HCT116 (cell line): ENCODE data around the gene FDXR. TPM values are rescaled to one million over a fixed set of nuclear protein-coding genes. Genes with fewer than 3 reads are reported as not detected.

Experiments
- ATAC-seq: fragments of 200-7000 bp; cut with Tn5 transposase; 2 replicates; pipeline ENCODE4 v1.9.1; 2020; ENCODE audit warnings: mild to moderate bottlenecking, moderate library complexity
- BruUV-seq: library from RNA; stranded (reverse); fragments of 400-500 nt; replicated peaks from 2 replicates; lab custom pipeline; 2021; lab: Mats Ljungman, UMichigan
- CTCF ChIA-PET: fragments of 300-600 bp; sonication (Branson Sonifier 250); formaldehyde crosslinking; loops from one replicate; lab custom pipeline; 2021; ENCODE audit warnings: antibody characterized with exemption; lab: Charles Lee
- POLR2A ChIA-PET: fragments of 300-600, 350-600 bp; sonication (Branson Sonifier 250); formaldehyde crosslinking; loops from one replicate; lab custom pipeline; 2021; ENCODE audit warnings: antibody characterized with exemption; lab: Charles Lee
- RAD21 ChIA-PET, 2 experiments: fragments of 300-600 bp; sonication (Branson Sonifier 250); formaldehyde crosslinking; loops; one replicate each; lab custom pipeline; 2023; ENCODE audit warnings: low total read pairs in 2 of 2; ENCODE audit not compliant: uncharacterized antibody in 2 of 2, unreplicated experiment in 2 of 2, low non-redundant PET in 1 of 2; lab: Charles Lee
- DNase-seq: peaks from one replicate; pipeline ENCODE4 v3.0.0-alpha.2; 2010; ENCODE audit warnings: low read depth, low spot score
- H2AFZ ChIP-seq: fragments of 200-600 bp; shearing (Covaris generic), sonication (generic); 2 replicates; pipeline ENCODE4 v1.6.1; 2017; ENCODE audit warnings: low read depth, mixed run types, mixed read lengths, antibody characterized with exemption, low read length; ENCODE audit not compliant: poor library complexity, severe bottlenecking
- H3K27ac ChIP-seq: 2 replicates; pipeline ENCODE4 v1.5.1; 2012; ENCODE audit warnings: low read depth, low read length
- H3K27me3 ChIP-seq: fragments of 200-600 bp; sonication (generic); 2 replicates; pipeline ENCODE4 v1.6.1; 2016; ENCODE audit warnings: mixed run types, low read length, mixed read lengths; ENCODE audit not compliant: insufficient read depth
- H3K36me3 ChIP-seq, 2 experiments: fragments of 200-500 bp in 1 of 2; fragments of 200-600 bp in 1 of 2; sonication (Bioruptor generic) in 1 of 2; sonication (generic) in 1 of 2; 2 replicates each; pipeline versions ENCODE4 v1.5.1 to v1.6.1; 2014 to 2016; ENCODE audit warnings: low read length in 2 of 2, inconsistent platforms in 1 of 2, mixed read lengths in 1 of 2, mixed run types in 1 of 2; ENCODE audit not compliant: insufficient read depth in 2 of 2, control insufficient read depth in 1 of 2
- H3K4me1 ChIP-seq, 2 experiments: fragments of 200-600 bp in 1 of 2; sonication (generic) in 1 of 2; 2 replicates each; pipeline versions ENCODE4 v1.5.1 to v1.6.1; 2012 to 2017; ENCODE audit warnings: low read length in 2 of 2, inconsistent platforms in 1 of 2, mild to moderate bottlenecking in 1 of 2, mixed read lengths in 1 of 2, mixed run types in 1 of 2, moderate library complexity in 1 of 2; ENCODE audit not compliant: insufficient read depth in 2 of 2, control insufficient read depth in 1 of 2
- H3K4me2 ChIP-seq: fragments of 200-600 bp; sonication (generic); 2 replicates; pipeline ENCODE4 v1.6.1; 2017; ENCODE audit warnings: mixed run types, low read length, mixed read lengths
- H3K4me3 ChIP-seq, 2 experiments: fragments of 200-600 bp in 1 of 2; sonication (generic) in 1 of 2; replicated peaks in 1 of 2; 2 replicates each; pipeline ENCODE4 v1.5.1; 2011 to 2016; ENCODE audit warnings: low read length in 2 of 2, control low read depth in 1 of 2, low read depth in 1 of 2, mild to moderate bottlenecking in 1 of 2, mixed read lengths in 1 of 2, mixed run types in 1 of 2
- H3K79me2 ChIP-seq: fragments of 200-600 bp; sonication (generic); 2 replicates; pipeline ENCODE4 v1.6.1; 2017; ENCODE audit warnings: mild to moderate bottlenecking, mixed run types, low read length, moderate library complexity, mixed read lengths; ENCODE audit not compliant: insufficient read depth
- H3K9ac ChIP-seq: fragments of 200-600 bp; sonication (generic); 2 replicates; pipeline ENCODE4 v1.6.1; 2016; ENCODE audit warnings: low read length, mixed read lengths
- H3K9me2 ChIP-seq: fragments of 200-600 bp; sonication (generic), shearing (Covaris generic); 2 replicates; pipeline ENCODE4 v1.6.1; 2017; ENCODE audit warnings: mixed run types, mild to moderate bottlenecking, moderate library complexity; ENCODE audit not compliant: insufficient read depth
- H3K9me3 ChIP-seq, 2 experiments: fragments of 200-500 bp in 1 of 2; fragments of 200-600 bp in 1 of 2; sonication (Bioruptor generic) in 1 of 2; sonication (generic) in 1 of 2; 2 replicates each; pipeline ENCODE4 v1.6.1; 2014 to 2017; ENCODE audit warnings: low read length in 2 of 2, mixed read lengths in 2 of 2, inconsistent platforms in 1 of 2, low read depth in 1 of 2, mild to moderate bottlenecking in 1 of 2, mixed run types in 1 of 2, moderate library complexity in 1 of 2; ENCODE audit not compliant: control insufficient read depth in 1 of 2, insufficient read depth in 1 of 2
- H4K20me1 ChIP-seq: fragments of 200-600 bp; sonication (generic), shearing (Covaris generic); 2 replicates; pipeline ENCODE4 v1.6.1; 2017; ENCODE audit warnings: mixed run types, mild to moderate bottlenecking, moderate library complexity; ENCODE audit not compliant: insufficient read depth
- CBX3 ChIP-seq: IDR thresholded peaks from 2 replicates; pipeline ENCODE4 v1.6.1; 2012; ENCODE audit warnings: low read depth
- CEBPB ChIP-seq: IDR thresholded peaks from 2 replicates; pipeline ENCODE4 v1.6.1; 2012; ENCODE audit warnings: low read depth
- CTCF ChIP-seq, 3 experiments: fragments of 200-600 bp in 1 of 3; sonication (generic) in 1 of 3; IDR thresholded peaks in 2 of 3; conservative IDR thresholded peaks in 1 of 3; 2 replicates each; pipeline ENCODE4 v1.5.1; 2012 to 2017; ENCODE audit warnings: low read depth in 2 of 3, low read length in 2 of 3, antibody characterized with exemption in 1 of 3, borderline replicate concordance in 1 of 3, control low read depth in 1 of 3, mild to moderate bottlenecking in 1 of 3, mixed read lengths in 1 of 3, mixed run types in 1 of 3, moderate library complexity in 1 of 3; ENCODE audit not compliant: insufficient read depth in 1 of 3
- ELF1 ChIP-seq: IDR thresholded peaks from 2 replicates; pipeline ENCODE4 v1.6.1; 2012; ENCODE audit warnings: low read depth, borderline replicate concordance
- EZH2phosphoT487 ChIP-seq: fragments of 200-600 bp; IDR thresholded peaks from 2 replicates; pipeline ENCODE4 v1.6.1; 2018; ENCODE audit warnings: antibody characterized with exemption, borderline replicate concordance
- JUND ChIP-seq: IDR thresholded peaks from 2 replicates; pipeline ENCODE4 v1.6.1; 2012
- POLR2A ChIP-seq: IDR thresholded peaks from 2 replicates; pipeline ENCODE4 v1.7.0; 2011; ENCODE audit warnings: borderline replicate concordance; ENCODE audit not compliant: insufficient read depth, insufficient read length; ENCODE audit errors: extremely low read depth
- POLR2AphosphoS5 ChIP-seq: IDR thresholded peaks from 2 replicates; pipeline ENCODE4 v1.6.1; 2011; ENCODE audit warnings: mild to moderate bottlenecking, low read depth, low read length, moderate library complexity
- RAD21 ChIP-seq: IDR thresholded peaks from 2 replicates; pipeline ENCODE4 v1.6.1; 2012; ENCODE audit warnings: low read depth, mild to moderate bottlenecking
- SIN3A ChIP-seq: IDR thresholded peaks from 2 replicates; pipeline ENCODE4 v1.6.1; 2012; ENCODE audit warnings: low read depth
- ZFX ChIP-seq: fragments of 450-650 bp; IDR thresholded peaks from 2 replicates; pipeline ENCODE4 v1.6.1; 2017
- intact Hi-C: fragments of 100-400 bp; cut with micrococcal nuclease; formaldehyde crosslinking; loops from 2 replicates; pipeline ENCODE4 v1.10.0; 2022
- total RNA-seq: library from RNA; stranded (reverse); gene quantifications from one replicate; pipeline ENCODE4 v1.2.1, GENCODE V29; 2021; ENCODE audit not compliant: unreplicated experiment
- TF ChIP-seq, protein P1 (sequence below): IDR thresholded peaks from 2 replicates; pipeline ENCODE4 v1.6.1; 2012
- TF ChIP-seq, protein P2 (sequence below): IDR thresholded peaks from 2 replicates; pipeline ENCODE4 v1.6.1; 2011; ENCODE audit warnings: mild to moderate bottlenecking, low read length, moderate library complexity; ENCODE audit not compliant: insufficient replicate concordance; ENCODE audit errors: extremely low read depth
- TF ChIP-seq, protein P3 (sequence below): IDR thresholded peaks from 2 replicates; pipeline ENCODE4 v1.6.1; 2012; ENCODE audit warnings: low read depth

FDXR gene
- total RNA-seq, 1 experiment from 2014 or later: 98.8 TPM

DNA sequence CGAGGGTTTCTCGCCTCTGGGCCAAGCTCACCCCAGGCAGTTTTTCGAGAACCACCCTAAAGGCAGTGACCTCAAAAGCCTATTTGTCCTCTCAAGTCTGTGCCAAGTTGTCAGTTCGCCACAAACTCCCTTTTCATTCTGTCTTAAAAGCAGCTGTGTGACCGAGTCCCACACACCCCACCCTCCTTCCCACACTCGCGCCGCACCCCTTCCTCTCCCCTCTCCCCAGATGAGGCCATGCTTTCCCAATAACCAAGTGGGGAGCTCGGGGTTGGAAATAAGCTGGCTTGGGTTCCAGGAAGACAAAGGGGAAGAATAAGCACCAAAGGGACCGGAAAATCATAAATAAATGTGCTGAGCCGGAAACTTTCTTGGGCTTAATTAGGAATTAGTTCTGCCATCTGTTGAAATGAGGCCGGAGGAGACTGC lies 49.8 kb downstream of the FDXR start:
- H3K4me3 ChIP-seq: no peak overlapping the region
- ChIA-PET CTCF (no interaction called here), RAD21 (no interaction called here), POLR2A (no interaction called here)
- H3K36me3 ChIP-seq: no peaks in the 10 kb centered on the region
- intact Hi-C loops: no loop called here
- H3K4me1 ChIP-seq: no peaks in the 10 kb centered on the region
- no peaks in the 10 kb centered on the region for H3K79me2 ChIP-seq
- H4K20me1 ChIP-seq: no peaks in the 10 kb centered on the region
- no peaks in the 10 kb centered on the region for H3K9me3 ChIP-seq
- ATAC-seq: no peak
- TF ChIP-seq EZH2phosphoT487 (no peak), JUND (no peak), CBX3 (no peak), POLR2A (no peak), SIN3A (no peak)
- no peak overlapping the region for H3K27ac ChIP-seq
- no peak overlapping the region for H3K9ac ChIP-seq
- DNase-seq: no peak
- no peak overlapping the region for H2AFZ ChIP-seq
- H3K9me2 ChIP-seq: no peaks in the 10 kb centered on the region
- no TSS peak for BruUV-seq
- H3K27me3 ChIP-seq: no peaks in the 10 kb centered on the region
- no peak overlapping the region for H3K4me2 ChIP-seq

GRCh38 chr17:74822335-74822938 lies 50.4 kb downstream of the FDXR start:
- H3K9me3 ChIP-seq: no peaks in the 10 kb centered on the region
- BruUV-seq: no TSS peak
- intact Hi-C loops: no loop called here
- ChIA-PET RAD21 (no interaction called here), CTCF (no interaction called here), POLR2A (no interaction called here)
- no peak overlapping the region for H3K4me2 ChIP-seq
- H3K9ac ChIP-seq: no peak overlapping the region
- no peaks in the 10 kb centered on the region for H3K4me1 ChIP-seq
- no peak overlapping the region for H3K4me3 ChIP-seq
- H4K20me1 ChIP-seq: no peaks in the 10 kb centered on the region
- no peak overlapping the region for H3K27ac ChIP-seq
- H3K36me3 ChIP-seq: no peaks in the 10 kb centered on the region
- no peaks in the 10 kb centered on the region for H3K27me3 ChIP-seq
- no peaks in the 10 kb centered on the region for H3K79me2 ChIP-seq
- no peak for DNase-seq
- no peak overlapping the region for H2AFZ ChIP-seq
- H3K9me2 ChIP-seq: no peaks in the 10 kb centered on the region
- no peak for ATAC-seq
- TF ChIP-seq RAD21 (no peak), CTCF (IDR thresholded peaks at IDR 0.05 in 2 of 3, conservative IDR thresholded peaks at IDR 0.05 in 1 of 3; ENCODE audit: borderline replicate concordance in 1 of 3, insufficient read depth in 1 of 3, low read depth in 2 of 3, low read length in 2 of 3) (no peak), ELF1 (no peak), ZFX (no peak), POLR2AphosphoS5 (no peak), CEBPB (no peak), EZH2phosphoT487 (no peak), JUND (no peak)
- TF ChIP-seq, protein P1, sequence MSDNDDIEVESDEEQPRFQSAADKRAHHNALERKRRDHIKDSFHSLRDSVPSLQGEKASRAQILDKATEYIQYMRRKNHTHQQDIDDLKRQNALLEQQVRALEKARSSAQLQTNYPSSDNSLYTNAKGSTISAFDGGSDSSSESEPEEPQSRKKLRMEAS: no peak
- TF ChIP-seq, protein P2, sequence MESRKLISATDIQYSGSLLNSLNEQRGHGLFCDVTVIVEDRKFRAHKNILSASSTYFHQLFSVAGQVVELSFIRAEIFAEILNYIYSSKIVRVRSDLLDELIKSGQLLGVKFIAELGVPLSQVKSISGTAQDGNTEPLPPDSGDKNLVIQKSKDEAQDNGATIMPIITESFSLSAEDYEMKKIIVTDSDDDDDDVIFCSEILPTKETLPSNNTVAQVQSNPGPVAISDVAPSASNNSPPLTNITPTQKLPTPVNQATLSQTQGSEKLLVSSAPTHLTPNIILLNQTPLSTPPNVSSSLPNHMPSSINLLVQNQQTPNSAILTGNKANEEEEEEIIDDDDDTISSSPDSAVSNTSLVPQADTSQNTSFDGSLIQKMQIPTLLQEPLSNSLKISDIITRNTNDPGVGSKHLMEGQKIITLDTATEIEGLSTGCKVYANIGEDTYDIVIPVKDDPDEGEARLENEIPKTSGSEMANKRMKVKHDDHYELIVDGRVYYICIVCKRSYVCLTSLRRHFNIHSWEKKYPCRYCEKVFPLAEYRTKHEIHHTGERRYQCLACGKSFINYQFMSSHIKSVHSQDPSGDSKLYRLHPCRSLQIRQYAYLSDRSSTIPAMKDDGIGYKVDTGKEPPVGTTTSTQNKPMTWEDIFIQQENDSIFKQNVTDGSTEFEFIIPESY: no peak
- TF ChIP-seq, protein P3, sequence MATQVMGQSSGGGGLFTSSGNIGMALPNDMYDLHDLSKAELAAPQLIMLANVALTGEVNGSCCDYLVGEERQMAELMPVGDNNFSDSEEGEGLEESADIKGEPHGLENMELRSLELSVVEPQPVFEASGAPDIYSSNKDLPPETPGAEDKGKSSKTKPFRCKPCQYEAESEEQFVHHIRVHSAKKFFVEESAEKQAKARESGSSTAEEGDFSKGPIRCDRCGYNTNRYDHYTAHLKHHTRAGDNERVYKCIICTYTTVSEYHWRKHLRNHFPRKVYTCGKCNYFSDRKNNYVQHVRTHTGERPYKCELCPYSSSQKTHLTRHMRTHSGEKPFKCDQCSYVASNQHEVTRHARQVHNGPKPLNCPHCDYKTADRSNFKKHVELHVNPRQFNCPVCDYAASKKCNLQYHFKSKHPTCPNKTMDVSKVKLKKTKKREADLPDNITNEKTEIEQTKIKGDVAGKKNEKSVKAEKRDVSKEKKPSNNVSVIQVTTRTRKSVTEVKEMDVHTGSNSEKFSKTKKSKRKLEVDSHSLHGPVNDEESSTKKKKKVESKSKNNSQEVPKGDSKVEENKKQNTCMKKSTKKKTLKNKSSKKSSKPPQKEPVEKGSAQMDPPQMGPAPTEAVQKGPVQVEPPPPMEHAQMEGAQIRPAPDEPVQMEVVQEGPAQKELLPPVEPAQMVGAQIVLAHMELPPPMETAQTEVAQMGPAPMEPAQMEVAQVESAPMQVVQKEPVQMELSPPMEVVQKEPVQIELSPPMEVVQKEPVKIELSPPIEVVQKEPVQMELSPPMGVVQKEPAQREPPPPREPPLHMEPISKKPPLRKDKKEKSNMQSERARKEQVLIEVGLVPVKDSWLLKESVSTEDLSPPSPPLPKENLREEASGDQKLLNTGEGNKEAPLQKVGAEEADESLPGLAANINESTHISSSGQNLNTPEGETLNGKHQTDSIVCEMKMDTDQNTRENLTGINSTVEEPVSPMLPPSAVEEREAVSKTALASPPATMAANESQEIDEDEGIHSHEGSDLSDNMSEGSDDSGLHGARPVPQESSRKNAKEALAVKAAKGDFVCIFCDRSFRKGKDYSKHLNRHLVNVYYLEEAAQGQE: no peak
